Astrocyte of the cerebellum (primary cell): ENCODE results near the gene SMYD4.
A peak's percentile ranks its signal among the peaks of the same experiment; 100 is the strongest.
"Not testable (repeated sequence)": the region's sequence is repeated elsewhere in the genome, so short reads cannot be mapped to it uniquely, and the experiment has no call there.

Experiments used
- DNase-seq: peaks from one replicate; pipeline ENCODE4 v3.0.0-alpha.2; 2011; ENCODE audit warnings: low read depth
- H3K4me3 ChIP-seq: 2 replicates; pipeline ENCODE4 v1.5.1; 2011; ENCODE audit warnings: mild to moderate bottlenecking, low read depth, low read length, moderate library complexity
- in situ Hi-C: cut with HindIII; loops from 2 replicates; pipeline ENCODE4 v1.10.0; 2017; ENCODE audit warnings: low sequenced_read_pairs
- TF ChIP-seq, protein P1 (sequence below): IDR thresholded peaks from 2 replicates; pipeline ENCODE4 v1.5.1; 2012; ENCODE audit warnings: low read length, low read depth, moderate library complexity, mild to moderate bottlenecking; ENCODE audit errors: missing control alignments

The SMYD4 gene

DNA sequence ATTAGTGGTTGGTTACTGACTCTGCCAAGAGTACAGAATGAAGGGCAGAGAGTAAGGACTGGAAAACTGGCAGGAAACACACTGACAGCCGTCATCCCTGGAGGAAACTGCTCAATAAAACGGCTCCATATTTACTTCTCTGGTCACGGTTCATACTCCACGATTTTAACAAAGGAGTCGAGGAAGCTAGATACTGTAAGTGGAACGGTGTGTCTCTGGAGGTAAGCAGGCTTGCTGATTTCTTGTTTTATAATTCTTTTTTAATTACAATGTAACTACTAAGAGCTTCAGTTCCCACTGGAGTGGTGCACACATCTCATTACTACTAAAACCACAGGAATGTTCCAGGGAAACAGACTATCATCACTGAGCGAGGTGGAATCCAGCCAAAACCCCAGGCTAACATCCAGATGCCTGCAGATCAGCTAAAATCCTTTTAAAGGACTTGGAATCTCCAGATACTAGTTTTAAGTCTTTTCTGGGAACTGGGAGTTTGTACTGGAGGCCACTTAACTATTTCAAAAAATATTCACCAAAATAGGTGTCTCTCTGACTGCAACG is 50.1 kb downstream of the SMYD4 start:
- H3K4me3 ChIP-seq: no peak overlapping the region
- in situ Hi-C loops: loop anchor here (5.0 to 10.0 kb wide), 4 partner anchors 62 to 215 kb away; no protein-coding TSS in a partner anchor
- peak; percentile 98 for DNase-seq
- TF ChIP-seq, protein P1, sequence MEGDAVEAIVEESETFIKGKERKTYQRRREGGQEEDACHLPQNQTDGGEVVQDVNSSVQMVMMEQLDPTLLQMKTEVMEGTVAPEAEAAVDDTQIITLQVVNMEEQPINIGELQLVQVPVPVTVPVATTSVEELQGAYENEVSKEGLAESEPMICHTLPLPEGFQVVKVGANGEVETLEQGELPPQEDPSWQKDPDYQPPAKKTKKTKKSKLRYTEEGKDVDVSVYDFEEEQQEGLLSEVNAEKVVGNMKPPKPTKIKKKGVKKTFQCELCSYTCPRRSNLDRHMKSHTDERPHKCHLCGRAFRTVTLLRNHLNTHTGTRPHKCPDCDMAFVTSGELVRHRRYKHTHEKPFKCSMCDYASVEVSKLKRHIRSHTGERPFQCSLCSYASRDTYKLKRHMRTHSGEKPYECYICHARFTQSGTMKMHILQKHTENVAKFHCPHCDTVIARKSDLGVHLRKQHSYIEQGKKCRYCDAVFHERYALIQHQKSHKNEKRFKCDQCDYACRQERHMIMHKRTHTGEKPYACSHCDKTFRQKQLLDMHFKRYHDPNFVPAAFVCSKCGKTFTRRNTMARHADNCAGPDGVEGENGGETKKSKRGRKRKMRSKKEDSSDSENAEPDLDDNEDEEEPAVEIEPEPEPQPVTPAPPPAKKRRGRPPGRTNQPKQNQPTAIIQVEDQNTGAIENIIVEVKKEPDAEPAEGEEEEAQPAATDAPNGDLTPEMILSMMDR: no peak

DNA sequence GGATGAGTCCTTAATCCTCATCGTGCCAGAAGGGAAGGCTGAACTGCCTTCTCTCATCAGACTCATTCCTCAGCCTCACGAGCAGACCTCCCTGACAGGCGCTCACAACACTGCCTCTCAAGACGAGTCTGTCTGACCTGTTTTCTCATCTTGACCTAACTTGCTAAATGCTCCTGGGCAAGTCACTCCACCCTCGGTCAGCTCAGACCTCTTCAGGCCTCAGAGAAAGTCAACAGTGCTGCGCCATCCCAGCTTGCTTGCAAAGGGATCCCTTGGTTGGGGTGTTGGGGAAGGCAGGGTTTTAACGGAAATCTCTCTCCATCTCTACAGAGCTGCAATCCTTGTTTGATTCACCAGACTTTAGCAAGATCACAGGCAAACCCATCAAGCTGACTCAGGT is 52.8 kb downstream of the SMYD4 start:
- H3K4me3 ChIP-seq: no peak overlapping the region
- DNase-seq: no peak
- TF ChIP-seq, protein P1: no peak
- in situ Hi-C loops: no loop called here

- no peak for DNase-seq
- in situ Hi-C loops: no loop called here
- TF ChIP-seq, protein P1: no peak
- no peak overlapping the region for H3K4me3 ChIP-seq
These were observed 53.4 kb downstream of the SMYD4 start for GRCh38 chr17:1776328-1776727.

- in situ Hi-C loops: no loop called here
- no peak for DNase-seq
- H3K4me3 ChIP-seq: no peak overlapping the region
- TF ChIP-seq, protein P1: no peak
These were observed 55.1 kb downstream of the SMYD4 start for GRCh38 chr17:1774390-1775176.

- H3K4me3 ChIP-seq: no peak overlapping the region
- in situ Hi-C loops: no loop called here
- DNase-seq: no peak
- TF ChIP-seq, protein P1: no peak
These were observed 56.0 kb downstream of the SMYD4 start for GRCh38 chr17:1773696-1774181.

DNA sequence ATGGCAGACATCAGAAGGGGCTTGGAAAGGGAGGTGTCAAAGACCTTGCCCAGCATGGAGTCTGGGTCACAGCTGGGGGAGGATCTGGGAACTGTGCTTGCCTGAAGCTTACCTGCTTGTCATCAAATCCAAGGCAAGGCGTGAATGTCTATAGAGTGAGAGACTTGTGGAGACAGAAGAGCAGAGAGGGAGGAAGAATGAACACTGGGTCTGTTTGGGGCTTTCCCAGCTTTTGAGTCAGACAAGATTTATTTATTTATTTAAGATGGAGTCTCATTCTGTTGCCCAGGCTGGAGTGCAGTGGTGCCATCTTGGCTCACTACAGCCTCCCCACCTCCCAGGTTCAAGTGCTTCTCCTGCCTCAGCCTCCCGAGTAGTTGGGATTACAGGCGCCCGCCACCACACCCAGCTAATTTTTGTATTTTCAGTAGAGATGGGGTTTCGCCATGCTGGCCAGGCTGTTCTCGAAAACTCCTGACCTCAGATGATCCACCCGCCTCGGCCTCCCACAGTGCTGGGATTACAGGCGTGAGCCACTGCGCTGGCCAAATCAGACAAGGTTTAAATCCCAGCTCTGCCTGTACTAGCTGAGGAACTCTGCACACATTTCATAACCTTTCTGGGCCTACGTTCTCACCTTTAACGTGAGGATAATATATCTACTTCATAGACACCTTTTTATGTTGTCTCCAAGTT is 56.6 kb downstream of the SMYD4 start:
- in situ Hi-C loops, DNase-seq, H3K4me3 ChIP-seq: not testable (repeated sequence)
